Measurements from ENCODE around the gene CAPN14. TPM values are rescaled to one million over a fixed set of nuclear protein-coding genes. Genes with fewer than 3 reads are reported as not detected.

CAPN14 gene
- total RNA-seq, 6 donors from 2014 or later: 0.11 to 1.0 (median 0.27) TPM

- TF ChIP-seq POLR2A (IDR thresholded peaks at IDR 0.05) (no peak), POLR2AphosphoS5 (IDR thresholded peaks at IDR 0.05) (no peak), CTCF (IDR thresholded peaks at IDR 0.05) (no peak)
- ATAC-seq (ENCODE audit: low FRiP score in 2 of 2): peak in 1 of 2 donors; percentile 16
- no peak overlapping the region for H3K27ac ChIP-seq
- 68 to 78% methylated on average over 1 to 3 of the region's 3 CpGs for WGBS, 2 donors
- DNase-seq: no peak
- H3K9me3 ChIP-seq: no peaks in the 10 kb centered on the region
- H3K27me3 ChIP-seq: no peaks in the 10 kb centered on the region
- peaks cover 0 to 20% (median 0%) of the 10 kb centered on the region in 4 donors for H3K36me3 ChIP-seq
- H3K4me1 ChIP-seq: peaks cover 5 to 12% (median 7%) of the 10 kb centered on the region in 4 donors
- H3K4me3 ChIP-seq: no peak overlapping the region
Measured at GRCh38 chr2:31251018-31251417, 33.7 kb upstream of the CAPN14 start.

DNA sequence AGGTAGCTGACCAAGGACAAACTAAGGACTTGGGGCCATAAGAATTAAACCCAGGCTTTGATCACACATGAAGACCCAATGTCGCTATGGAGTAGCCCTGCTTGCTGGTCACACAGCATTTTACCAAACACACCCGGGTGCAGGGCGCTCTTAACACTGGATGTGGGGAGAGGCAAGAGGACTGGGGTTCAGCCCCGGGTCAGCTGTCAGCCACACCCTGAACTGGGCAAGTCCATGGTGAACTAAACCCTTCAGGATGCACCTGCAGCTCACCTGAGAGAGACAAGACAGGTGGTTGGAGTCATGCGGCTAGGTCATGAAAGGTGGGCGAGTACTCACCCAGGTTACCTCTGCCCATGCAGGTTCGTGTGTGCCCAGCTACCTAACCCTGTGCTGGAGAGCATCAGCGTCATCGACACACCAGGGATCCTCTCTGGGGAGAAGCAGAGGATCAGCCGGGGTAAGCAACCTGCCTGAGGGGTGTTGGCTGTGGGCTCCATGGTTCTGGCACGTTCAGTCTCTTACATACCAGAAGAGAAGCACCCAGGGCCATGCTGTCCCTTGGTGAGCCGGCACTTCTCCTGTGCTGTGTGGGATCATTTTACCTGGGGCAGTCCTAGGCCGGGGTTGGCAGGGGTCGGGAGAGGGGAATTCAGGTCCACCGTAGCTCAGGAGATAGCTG, 31.8 kb upstream of the CAPN14 start:
- ATAC-seq (ENCODE audit: low FRiP score in 2 of 2) (no peak), DNase-seq (no peak)
- H3K36me3 ChIP-seq: peaks cover 0 to 29% (median 0%) of the 10 kb centered on the region in 4 donors
- no peaks in the 10 kb centered on the region for H3K27me3 ChIP-seq
- no peak overlapping the region for H3K4me3 ChIP-seq
- H3K27ac ChIP-seq: no peak overlapping the region
- 97 to 100% methylated on average over 6 to 15 of the region's 15 CpGs for WGBS, 2 donors
- H3K9me3 ChIP-seq: no peaks in the 10 kb centered on the region
- peaks cover 4 to 7% (median 5%) of the 10 kb centered on the region in 4 donors for H3K4me1 ChIP-seq
- TF ChIP-seq POLR2A (IDR thresholded peaks at IDR 0.05) (no peak), CTCF (IDR thresholded peaks at IDR 0.05) (no peak), EP300 (IDR thresholded peaks at IDR 0.05) (no peak), POLR2AphosphoS5 (IDR thresholded peaks at IDR 0.05) (no peak)

DNA sequence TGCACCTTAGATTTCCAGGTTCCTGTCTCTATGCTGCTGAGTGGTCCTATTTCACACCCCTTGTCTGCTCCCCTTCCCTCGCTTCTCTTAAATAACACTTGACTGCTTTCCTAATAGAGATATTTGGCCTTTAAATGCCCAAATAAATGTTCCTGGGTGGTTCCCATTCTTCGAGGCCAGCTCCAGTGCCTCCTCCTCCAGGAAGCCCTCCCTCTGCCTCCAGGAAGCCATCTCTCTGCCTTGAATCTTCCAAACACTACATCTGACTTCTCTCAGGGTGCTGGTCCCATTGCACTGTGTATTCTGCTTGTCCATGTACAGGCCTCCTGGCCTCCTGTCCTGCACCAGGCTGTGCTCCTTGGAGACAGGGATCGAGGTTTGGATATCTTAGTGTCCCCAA, 30.8 kb upstream of the CAPN14 start:
- Histone ChIP-seq H3K27me3 (no peaks in the 10 kb centered on the region), H3K4me3 (no peak overlapping the region), H3K27ac (no peak overlapping the region), H3K36me3 (peaks cover 0 to 30% (median 0%) of the 10 kb centered on the region in 4 donors), H3K9me3 (no peaks in the 10 kb centered on the region), H3K4me1 (peaks cover 0 to 5% (median 0%) of the 10 kb centered on the region in 4 donors)
- TF ChIP-seq POLR2A (IDR thresholded peaks at IDR 0.05): no peak
- TF ChIP-seq POLR2AphosphoS5 (IDR thresholded peaks at IDR 0.05): no peak
- TF ChIP-seq CTCF (IDR thresholded peaks at IDR 0.05): no peak
- no peak for TF ChIP-seq EP300 (IDR thresholded peaks at IDR 0.05)
- DNase-seq (no peak), ATAC-seq (ENCODE audit: low FRiP score in 2 of 2) (no peak)
- WGBS, 2 donors: 91 to 92% methylated on average over 3 of the region's 3 CpGs

GRCh38 chr2:31247711-31248110, 30.4 kb upstream of the CAPN14 start:
- peaks cover 0 to 30% (median 0%) of the 10 kb centered on the region in 4 donors for H3K36me3 ChIP-seq
- WGBS, 2 donors: 80 to 84% methylated on average over 5 of the region's 5 CpGs
- DNase-seq: no peak

More at GRCh38 chr2:31247711-31248110, 30.4 kb upstream of the CAPN14 start:
- Histone ChIP-seq H3K4me3 (no peak overlapping the region), H3K9me3 (no peaks in the 10 kb centered on the region), H3K27me3 (no peaks in the 10 kb centered on the region), H3K4me1 (peaks cover 0 to 5% (median 0%) of the 10 kb centered on the region in 4 donors), H3K27ac (no peak overlapping the region)
- ATAC-seq (ENCODE audit: low FRiP score in 2 of 2): no peak
- TF ChIP-seq CTCF (IDR thresholded peaks at IDR 0.05) (no peak), EP300 (IDR thresholded peaks at IDR 0.05) (no peak), POLR2AphosphoS5 (IDR thresholded peaks at IDR 0.05) (no peak), POLR2A (IDR thresholded peaks at IDR 0.05) (no peak)

All from upper lobe of left lung (tissue), 6 donors.